Mucosa of descending colon (tissue), 3 donors: ENCODE measurements around the gene BCL11B. TPM values are rescaled to one million over a fixed set of nuclear protein-coding genes. Genes with fewer than 3 reads are reported as not detected.
A peak's percentile ranks its signal among the peaks of the same experiment; 100 is the strongest.

Experiments used
- ATAC-seq: fragments of 200-7000 bp; cut with Tn5 transposase; one replicate; pipeline ENCODE4 v1.9.1; 2020; ENCODE audit warnings: mild to moderate bottlenecking, moderate library complexity
- DNase-seq, 3 donors: peaks; one replicate each; pipeline ENCODE4 v3.0.0-alpha.2; 2020
- H3K36me3 ChIP-seq: fragments of 200-600 bp; one replicate; pipeline ENCODE4 v1.8.0; 2021; ENCODE audit warnings: low read depth, mild to moderate bottlenecking
- H3K4me1 ChIP-seq: fragments of 200-600 bp; one replicate; pipeline ENCODE4 v1.8.0; 2021; ENCODE audit warnings: low read depth, mild to moderate bottlenecking
- H3K4me3 ChIP-seq: fragments of 200-600 bp; one replicate; pipeline ENCODE4 v1.8.0; 2021; ENCODE audit warnings: mild to moderate bottlenecking
- H3K9me3 ChIP-seq: fragments of 200-600 bp; one replicate; pipeline ENCODE4 v1.8.0; 2021; ENCODE audit warnings: mild to moderate bottlenecking
- intact Hi-C, 2 donors: fragments of 100-400 bp; cut with DNase I in 1 of 2; cut with micrococcal nuclease in 1 of 2; formaldehyde crosslinking; loops; one replicate each; pipeline versions ENCODE4 v1.11.0 to v1.11.1; 2022; cut with DNase I, micrococcal nuclease
- total RNA-seq, 3 donors: library from RNA; stranded (reverse); fragmentation: NEBNext Ultra II Directional in 2 of 3; extraction: Animal tissue kit (Norgen Biotek cat#: 25700) in 2 of 3; gene quantifications; one replicate each; pipeline versions ENCODE4 v1.2.1 to v1.2.4, GENCODE V29; 2021 to 2023
- TF ChIP-seq, protein P1 (sequence below): fragments of 200-600 bp; IDR thresholded peaks from one replicate; pipeline ENCODE4 v1.8.0; 2022; ENCODE audit warnings: antibody characterized with exemption, mild to moderate bottlenecking
- donor health status: DM: no; HTN: no; CAD: no; lungs with moderate emphysema.
- donor health status: DM: no; HTN: no; CAD: no.
- donor health status: DM: no; HTN: yes; CAD: no.

BCL11B gene
- total RNA-seq, 3 donors from 2014 or later: 2.5 to 5.6 (median 4.9) TPM

DNA sequence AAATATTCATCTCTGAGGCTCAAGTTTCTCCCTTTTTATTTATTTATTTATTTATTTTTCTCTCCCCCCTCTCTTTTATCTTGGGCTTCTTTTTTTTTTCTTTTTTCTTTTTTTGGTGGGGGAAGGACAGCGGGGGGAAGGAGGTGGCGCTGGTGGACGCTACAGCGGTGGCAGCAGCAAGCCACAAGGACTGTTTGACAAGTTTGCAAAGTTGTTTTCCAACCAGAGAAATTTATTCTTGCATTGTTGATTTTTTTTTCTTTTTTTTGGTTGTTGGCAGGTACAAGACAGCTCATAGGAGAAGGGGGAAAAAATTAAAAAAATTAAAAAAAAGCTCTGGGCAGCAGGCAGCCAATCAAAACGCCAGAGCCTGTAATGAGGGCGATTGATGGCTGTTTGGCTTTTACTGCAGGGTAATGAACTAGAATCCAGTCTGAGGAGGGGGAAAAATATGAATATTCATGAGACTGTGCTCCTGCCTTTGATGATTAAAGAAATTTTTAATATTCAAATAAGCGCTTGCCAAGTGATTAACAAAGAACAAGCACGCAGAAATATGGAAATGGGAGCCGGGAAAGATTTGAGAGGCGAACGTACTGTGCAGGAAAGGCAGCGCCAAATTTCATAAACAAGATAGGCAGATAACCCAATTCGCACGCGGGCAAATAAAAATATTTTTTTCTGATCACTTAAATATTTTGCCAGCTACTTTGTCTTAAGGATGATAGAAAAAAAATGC lies 36.2 kb downstream of the BCL11B start:
- no peaks in the 10 kb centered on the region for H3K4me1 ChIP-seq
- H3K9me3 ChIP-seq: no peaks in the 10 kb centered on the region
- ATAC-seq: no peak
- no peak for DNase-seq
- H3K4me3 ChIP-seq: no peak overlapping the region
- intact Hi-C loops: no loop called here
- TF ChIP-seq, protein P1, sequence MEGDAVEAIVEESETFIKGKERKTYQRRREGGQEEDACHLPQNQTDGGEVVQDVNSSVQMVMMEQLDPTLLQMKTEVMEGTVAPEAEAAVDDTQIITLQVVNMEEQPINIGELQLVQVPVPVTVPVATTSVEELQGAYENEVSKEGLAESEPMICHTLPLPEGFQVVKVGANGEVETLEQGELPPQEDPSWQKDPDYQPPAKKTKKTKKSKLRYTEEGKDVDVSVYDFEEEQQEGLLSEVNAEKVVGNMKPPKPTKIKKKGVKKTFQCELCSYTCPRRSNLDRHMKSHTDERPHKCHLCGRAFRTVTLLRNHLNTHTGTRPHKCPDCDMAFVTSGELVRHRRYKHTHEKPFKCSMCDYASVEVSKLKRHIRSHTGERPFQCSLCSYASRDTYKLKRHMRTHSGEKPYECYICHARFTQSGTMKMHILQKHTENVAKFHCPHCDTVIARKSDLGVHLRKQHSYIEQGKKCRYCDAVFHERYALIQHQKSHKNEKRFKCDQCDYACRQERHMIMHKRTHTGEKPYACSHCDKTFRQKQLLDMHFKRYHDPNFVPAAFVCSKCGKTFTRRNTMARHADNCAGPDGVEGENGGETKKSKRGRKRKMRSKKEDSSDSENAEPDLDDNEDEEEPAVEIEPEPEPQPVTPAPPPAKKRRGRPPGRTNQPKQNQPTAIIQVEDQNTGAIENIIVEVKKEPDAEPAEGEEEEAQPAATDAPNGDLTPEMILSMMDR: no peak
- H3K36me3 ChIP-seq: no peaks in the 10 kb centered on the region

DNA sequence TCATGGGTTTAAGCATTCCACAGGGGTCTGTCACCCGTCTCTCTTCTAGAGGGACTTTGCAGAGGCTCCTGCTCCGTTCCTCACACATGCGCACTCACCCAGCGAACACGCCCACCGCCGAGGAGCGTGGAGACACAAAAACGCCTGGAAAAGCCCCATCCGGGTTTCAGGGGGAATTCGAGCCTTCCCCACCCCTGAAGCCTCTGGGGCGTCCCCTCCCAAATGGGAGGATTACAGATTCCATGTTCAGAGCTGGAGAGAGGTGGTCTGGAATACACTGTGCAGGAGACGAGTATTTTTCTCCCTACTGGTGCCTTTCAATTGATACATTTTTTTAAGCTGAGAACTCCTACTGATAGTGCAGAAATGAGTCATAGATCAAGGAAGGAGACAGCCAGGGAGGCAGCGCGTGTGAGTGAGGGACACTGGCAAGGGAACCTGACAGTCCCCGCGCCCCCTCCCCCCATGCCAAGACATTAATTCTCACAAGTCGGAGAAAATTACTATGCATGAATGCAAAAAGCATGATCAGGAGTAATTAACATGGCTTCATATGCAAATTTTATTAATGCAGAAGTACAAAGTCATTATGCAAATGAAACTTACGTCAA lies 36.9 kb downstream of the BCL11B start:
- no peaks in the 10 kb centered on the region for H3K9me3 ChIP-seq
- TF ChIP-seq, protein P1: no peak
- H3K4me1 ChIP-seq: no peaks in the 10 kb centered on the region
- ATAC-seq: no peak
- DNase-seq: peak in 1 of 3 donors; percentile 30
- no peak overlapping the region for H3K4me3 ChIP-seq
- no peaks in the 10 kb centered on the region for H3K36me3 ChIP-seq
- intact Hi-C loops: no loop called here

DNA sequence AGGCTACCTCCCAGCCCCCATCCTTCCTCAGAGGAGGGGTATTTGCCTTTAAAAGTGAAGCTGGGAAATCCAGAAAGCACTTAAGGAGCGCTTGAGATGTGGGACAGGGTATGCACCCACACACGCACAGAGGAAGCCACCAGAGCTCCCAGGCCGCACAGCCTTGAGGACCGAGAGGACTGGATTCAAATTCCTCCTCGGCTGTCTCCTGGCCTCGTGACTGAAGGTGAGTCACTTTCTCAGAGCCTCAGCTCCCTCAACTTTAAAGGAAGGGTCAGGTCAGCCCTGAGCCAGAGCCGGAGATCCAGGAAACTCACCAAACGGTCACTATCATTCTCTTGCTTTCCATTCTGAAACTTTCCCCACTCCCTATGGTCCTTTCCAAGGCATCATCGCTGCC lies 37.6 kb downstream of the BCL11B start:
- ATAC-seq (no peak), DNase-seq (no peak)
- Histone ChIP-seq H3K9me3 (no peaks in the 10 kb centered on the region), H3K4me1 (no peaks in the 10 kb centered on the region), H3K36me3 (no peaks in the 10 kb centered on the region), H3K4me3 (no peak overlapping the region)
- TF ChIP-seq, protein P1: no peak
- intact Hi-C loops: no loop called here

DNA sequence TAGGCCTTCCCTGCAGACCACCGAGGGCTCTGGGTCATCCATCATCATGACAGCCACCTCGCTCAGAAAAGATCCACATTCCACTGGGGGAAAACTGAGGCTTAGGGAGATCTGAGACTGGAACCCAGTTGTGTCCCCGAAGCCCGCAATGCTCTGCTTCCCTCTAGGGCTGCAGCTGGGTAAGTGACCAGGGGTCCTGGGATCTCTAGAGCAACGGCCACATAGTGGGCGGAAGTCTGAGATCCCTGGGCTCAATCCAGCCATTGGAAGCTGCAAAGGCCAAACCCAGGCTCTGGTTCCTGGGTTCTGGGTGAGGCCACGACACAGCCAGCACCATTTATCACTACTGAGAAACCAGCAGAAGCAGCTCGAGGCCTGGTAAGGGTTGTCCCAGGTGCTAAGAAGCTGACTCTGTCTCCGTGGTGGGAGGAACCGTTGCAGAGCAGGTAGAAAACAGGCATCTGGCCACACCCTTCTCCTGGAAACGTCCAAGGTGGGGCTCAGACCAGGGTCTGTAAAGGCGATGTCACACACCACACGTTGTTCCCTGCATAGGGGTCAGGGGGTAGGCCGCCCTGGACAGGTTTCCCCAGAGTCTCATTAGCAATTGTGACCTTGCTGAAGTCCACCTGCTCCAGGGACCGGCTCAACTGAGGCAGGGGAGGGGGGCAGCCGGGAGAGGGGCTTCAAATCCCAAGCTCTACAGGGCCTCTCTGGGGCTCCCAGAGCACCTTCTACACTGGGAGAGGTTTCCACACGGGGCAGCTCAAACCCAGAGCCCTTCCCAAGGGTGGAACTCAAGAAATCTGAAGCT lies 38.6 kb downstream of the BCL11B start:
- no peak overlapping the region for H3K4me3 ChIP-seq
- TF ChIP-seq, protein P1: no peak
- ATAC-seq (no peak), DNase-seq (no peak)
- H3K9me3 ChIP-seq: no peaks in the 10 kb centered on the region
- no peaks in the 10 kb centered on the region for H3K36me3 ChIP-seq
- intact Hi-C loops: no loop called here
- H3K4me1 ChIP-seq: no peaks in the 10 kb centered on the region

DNA sequence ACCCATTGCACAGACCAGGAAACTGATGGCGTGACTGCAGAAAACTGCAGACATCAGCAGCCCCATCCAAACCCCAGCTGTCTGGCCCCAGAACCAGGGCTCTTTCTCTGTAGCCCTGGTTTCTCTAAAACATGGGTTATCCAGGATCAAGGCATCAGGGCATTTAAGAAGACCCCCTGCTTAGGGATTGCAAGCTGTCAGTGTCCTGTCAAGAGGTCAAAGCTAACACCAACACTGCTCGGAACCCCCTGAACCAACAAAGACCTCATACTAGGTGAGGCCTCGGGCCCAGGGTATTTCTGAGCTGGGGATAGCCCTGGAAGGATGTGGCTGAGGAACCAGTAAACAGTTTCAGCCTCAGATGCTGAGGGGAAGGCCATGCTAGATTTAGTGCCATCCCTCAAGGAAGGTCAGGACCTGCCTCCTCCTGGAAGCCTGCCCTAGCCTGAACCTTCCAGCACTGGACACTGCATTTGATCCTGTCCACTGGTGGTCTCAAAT lies 39.2 kb downstream of the BCL11B start:
- Histone ChIP-seq H3K4me1 (no peaks in the 10 kb centered on the region), H3K4me3 (no peak overlapping the region), H3K9me3 (no peaks in the 10 kb centered on the region), H3K36me3 (no peaks in the 10 kb centered on the region)
- DNase-seq (no peak), ATAC-seq (peak; percentile 14)
- TF ChIP-seq, protein P1: no peak
- intact Hi-C loops: no loop called here
